GM18909 (cell line): Measurements from ENCODE around the gene SLC25A18.
"Not testable (repeated sequence)": the region's sequence is repeated elsewhere in the genome, so short reads cannot be mapped to it uniquely, and the experiment has no call there.

Experiments
- ATAC-seq: cut with Tn5 transposase; IDR thresholded peaks from one replicate; pipeline ENCODE4 v1.9.1; 2021; ENCODE audit warnings: mild to moderate bottlenecking; ENCODE audit not compliant: unreplicated experiment, poor library complexity

The SLC25A18 gene

GRCh38 chr22:17562906-17563870 lies at the start of gene SLC25A18:
Gene SLC25A18 (plus strand): TSS chr22:17563498. CDS start chr22:17579945, 16,447 bp downstream.
- ATAC-seq, result no peak

- ATAC-seq, result no peak
Measured at GRCh38 chr22:17513612-17514011, 49.7 kb upstream of the SLC25A18 start.

GRCh38 chr22:17514084-17514483 lies 49.2 kb upstream of the SLC25A18 start:
- ATAC-seq, result no peak

GRCh38 chr22:17518406-17518805 lies 44.9 kb upstream of the SLC25A18 start:
- no peak for ATAC-seq

GRCh38 chr22:17521971-17522370 lies 41.3 kb upstream of the SLC25A18 start:
- ATAC-seq, result not testable (repeated sequence)

GRCh38 chr22:17523925-17524324 lies 39.4 kb upstream of the SLC25A18 start:
- ATAC-seq, result no peak

- ATAC-seq, result no peak
Measured at GRCh38 chr22:17536269-17536668, 27.0 kb upstream of the SLC25A18 start.

- ATAC-seq, result no peak
Measured at GRCh38 chr22:17537155-17537554, 26.1 kb upstream of the SLC25A18 start.

GRCh38 chr22:17540481-17540880 lies 22.8 kb upstream of the SLC25A18 start:
- no peak for ATAC-seq

- no peak for ATAC-seq
Measured at GRCh38 chr22:17541476-17541875, 21.8 kb upstream of the SLC25A18 start.

GRCh38 chr22:17542452-17542851 lies 20.8 kb upstream of the SLC25A18 start:
- no peak for ATAC-seq

GRCh38 chr22:17548010-17548755 lies 15.1 kb upstream of the SLC25A18 start:
- no peak for ATAC-seq

GRCh38 chr22:17548756-17549035 lies 14.6 kb upstream of the SLC25A18 start:
- no peak for ATAC-seq

- no peak for ATAC-seq
Measured at GRCh38 chr22:17549183-17549582, 14.1 kb upstream of the SLC25A18 start.

GRCh38 chr22:17549655-17550054 lies 13.6 kb upstream of the SLC25A18 start:
- ATAC-seq, result no peak

GRCh38 chr22:17552737-17553136 lies 10.6 kb upstream of the SLC25A18 start:
- ATAC-seq, result no peak

GRCh38 chr22:17554814-17555213 lies 8.5 kb upstream of the SLC25A18 start:
- ATAC-seq, result no peak

GRCh38 chr22:17559188-17559587 lies 4.1 kb upstream of the SLC25A18 start:
- ATAC-seq, result no peak

- no peak for ATAC-seq
Measured at GRCh38 chr22:17563936-17564391, 666 bp downstream of the SLC25A18 start.

- not testable (repeated sequence) for ATAC-seq
Measured at GRCh38 chr22:17566016-17566687, 2.9 kb downstream of the SLC25A18 start.

- ATAC-seq, result no peak
Measured at GRCh38 chr22:17566776-17567175, 3.5 kb downstream of the SLC25A18 start.
